ENCODE measurements around the gene KCNC2. TPM values are rescaled to one million over a fixed set of nuclear protein-coding genes. Genes with fewer than 3 reads are reported as not detected.

The KCNC2 gene
- total RNA-seq, 1 experiment from 2014 or later = not detected

GRCh38 chr12:75161488-75161887 lies 48.2 kb downstream of the KCNC2 start:
- no peak for DNase-seq (ENCODE audit: low spot score)

- no peak for DNase-seq (ENCODE audit: low spot score)
Observed at GRCh38 chr12:75157385-75157784, 52.3 kb downstream of the KCNC2 start.

- DNase-seq (ENCODE audit: low spot score) = no peak
Observed at GRCh38 chr12:75155962-75156361, 53.7 kb downstream of the KCNC2 start.

GRCh38 chr12:75154388-75154787 lies 55.3 kb downstream of the KCNC2 start:
- no peak for DNase-seq (ENCODE audit: low spot score)

- no peak for DNase-seq (ENCODE audit: low spot score)
Observed at GRCh38 chr12:75139196-75139595, 70.4 kb downstream of the KCNC2 start.

GRCh38 chr12:75137896-75138295 lies 71.7 kb downstream of the KCNC2 start:
- no peak for DNase-seq (ENCODE audit: low spot score)

GRCh38 chr12:75135026-75135425 lies 74.6 kb downstream of the KCNC2 start:
- no peak for DNase-seq (ENCODE audit: low spot score)

GRCh38 chr12:75130811-75131210 lies 78.8 kb downstream of the KCNC2 start:
- DNase-seq (ENCODE audit: low spot score) = no peak

GRCh38 chr12:75129275-75129674 lies 80.4 kb downstream of the KCNC2 start:
- DNase-seq (ENCODE audit: low spot score) = no peak

GRCh38 chr12:75121036-75121705 lies 88.5 kb downstream of the KCNC2 start:
- no peak for DNase-seq (ENCODE audit: low spot score)

- no peak for DNase-seq (ENCODE audit: low spot score)
Observed at GRCh38 chr12:75120311-75120711, 89.3 kb downstream of the KCNC2 start.

GRCh38 chr12:75116646-75117198 lies 92.9 kb downstream of the KCNC2 start:
- DNase-seq (ENCODE audit: low spot score) = no peak

GRCh38 chr12:75115748-75116147 lies 93.9 kb downstream of the KCNC2 start:
- DNase-seq (ENCODE audit: low spot score) = no peak

- no peak for DNase-seq (ENCODE audit: low spot score)
Observed at GRCh38 chr12:75103822-75104221, 105.8 kb downstream of the KCNC2 start.

- no peak for DNase-seq (ENCODE audit: low spot score)
Observed at GRCh38 chr12:75101781-75102180, 107.9 kb downstream of the KCNC2 start.

- DNase-seq (ENCODE audit: low spot score) = no peak
Observed at GRCh38 chr12:75099210-75099609, 110.4 kb downstream of the KCNC2 start.

GRCh38 chr12:75097003-75097402 lies 112.6 kb downstream of the KCNC2 start:
- no peak for DNase-seq (ENCODE audit: low spot score)

- peak; percentile 40 for DNase-seq (ENCODE audit: low spot score)
Observed at GRCh38 chr12:75087654-75088053, 122.0 kb downstream of the KCNC2 start.

- no peak for DNase-seq (ENCODE audit: low spot score)
Observed at GRCh38 chr12:75086091-75087038, 123.3 kb downstream of the KCNC2 start.

- DNase-seq (ENCODE audit: low spot score) = no peak
Observed at GRCh38 chr12:75081305-75081704, 128.3 kb downstream of the KCNC2 start.

GRCh38 chr12:75080582-75080981 lies 129.1 kb downstream of the KCNC2 start:
- no peak for DNase-seq (ENCODE audit: low spot score)

GRCh38 chr12:75065482-75065881 lies 144.2 kb downstream of the KCNC2 start:
- no peak for DNase-seq (ENCODE audit: low spot score)

GRCh38 chr12:75062691-75063090 lies 146.9 kb downstream of the KCNC2 start:
- DNase-seq (ENCODE audit: low spot score) = no peak

Measured in HT-29 (cell line).